HG03066 (cell line): ENCODE results near the gene SPDYE11.
"Not testable (repeated sequence)": the region's sequence is repeated elsewhere in the genome, so short reads cannot be mapped to it uniquely, and the experiment has no call there.

Experiments
- ATAC-seq: cut with Tn5 transposase; IDR thresholded peaks from one replicate; pipeline ENCODE4 v1.9.1; 2021; ENCODE audit warnings: low read depth; ENCODE audit not compliant: unreplicated experiment

Gene SPDYE11, protein sequence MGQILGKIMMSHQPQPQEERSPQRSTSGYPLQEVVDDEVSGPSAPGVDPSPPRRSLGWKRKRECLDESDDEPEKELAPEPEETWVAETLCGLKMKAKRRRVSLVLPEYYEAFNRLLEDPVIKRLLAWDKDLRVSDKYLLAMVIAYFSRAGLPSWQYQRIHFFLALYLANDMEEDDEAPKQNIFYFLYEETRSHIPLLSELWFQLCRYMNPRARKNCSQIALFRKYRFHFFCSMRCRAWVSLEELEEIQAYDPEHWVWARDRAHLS

DNA sequence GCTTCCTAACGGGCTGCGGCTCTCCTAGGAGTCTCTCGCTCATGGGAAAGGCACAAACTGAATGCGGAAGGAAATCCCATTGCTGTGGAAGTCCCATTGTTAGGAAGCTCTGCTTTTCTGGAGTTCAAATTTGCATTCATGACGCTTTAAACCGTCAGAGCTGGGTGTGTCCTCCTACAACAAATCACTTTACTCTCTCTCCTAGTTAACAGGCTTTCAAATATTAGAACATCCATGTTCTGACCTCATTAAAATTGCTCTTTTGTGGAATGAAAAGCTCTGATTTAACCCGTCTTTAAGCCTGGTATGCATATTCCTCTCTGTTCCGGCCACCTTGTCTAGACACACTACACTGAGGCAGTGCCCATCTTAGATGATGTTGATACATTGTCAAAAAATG, at the start of gene SPDYE11:
TSS of gene SPDYE11 (minus strand) at position 101 of the 400 bp plus-strand sequence. CDS start 1,800 bp downstream, outside the sequence.
- ATAC-seq: not testable (repeated sequence)

- not testable (repeated sequence) for ATAC-seq
Measured at GRCh38 chr7:73085938-73086337, 28.2 kb upstream of the SPDYE11 start, which contains the start of gene SPDYE9. TSS of gene SPDYE9 (minus strand) at chr7:73086038. CDS start at chr7:73084238, 1,800 bp downstream.

- not testable (repeated sequence) for ATAC-seq
Measured at GRCh38 chr7:73029666-73030065, 28.0 kb downstream of the SPDYE11 start, which contains the start of gene SPDYE8. TSS of gene SPDYE8 (minus strand) at chr7:73029766. CDS start at chr7:73027966, 1,800 bp downstream.

DNA sequence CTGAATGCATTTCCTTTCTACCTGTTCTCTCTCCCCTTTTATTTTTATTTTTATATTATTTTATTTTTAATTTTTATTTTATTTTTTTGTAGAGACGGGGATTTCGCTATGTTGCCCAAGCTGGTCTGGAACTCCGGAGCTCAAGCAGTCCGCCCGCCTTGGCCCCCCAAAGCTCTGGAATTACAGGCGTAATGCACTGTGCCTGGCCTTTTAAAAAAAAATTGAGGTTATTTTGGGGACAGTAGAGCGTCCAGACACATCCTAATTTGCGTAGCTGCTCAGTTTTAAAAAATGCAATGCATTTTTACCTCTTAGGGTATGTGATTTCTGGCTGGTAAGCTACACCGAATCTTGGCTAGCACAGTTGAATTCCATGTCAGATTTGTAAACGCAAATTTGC, 51.2 kb downstream of the SPDYE11 start:
- not testable (repeated sequence) for ATAC-seq

GRCh38 chr7:73005693-73006447, 51.8 kb downstream of the SPDYE11 start:
- ATAC-seq: peak; percentile 77

GRCh38 chr7:73005356-73005692, 52.4 kb downstream of the SPDYE11 start:
- peak; percentile 81 for ATAC-seq

- ATAC-seq: not testable (repeated sequence)
Measured at GRCh38 chr7:72997887-72998468, 59.7 kb downstream of the SPDYE11 start.
